Mesenchymal stem cell (in vitro differentiated cells and primary cell): Measurements from ENCODE around the gene STAB1.
"Not testable (repeated sequence)": the region's sequence is repeated elsewhere in the genome, so short reads cannot be mapped to it uniquely, and the experiment has no call there.

Experiments
- DNase-seq: peaks from one replicate; pipeline ENCODE4 v3.0.0-alpha.2; 2013
- H2AFZ ChIP-seq: one replicate; pipeline ENCODE4 v1.6.1; 2013; ENCODE audit warnings: low read depth, mild to moderate bottlenecking, control low read depth, inconsistent platforms, low read length, moderate library complexity
- H2AK5ac ChIP-seq: 2 replicates; pipeline ENCODE4 v1.6.1; 2013; ENCODE audit warnings: low read length, moderate library complexity, mild to moderate bottlenecking, inconsistent platforms; ENCODE audit not compliant: severe bottlenecking
- H2BK120ac ChIP-seq: one replicate; pipeline ENCODE4 v1.6.1; 2013; ENCODE audit warnings: low read depth, mild to moderate bottlenecking, inconsistent platforms, low read length, moderate library complexity
- H2BK12ac ChIP-seq, 2 experiments: one replicate each; pipeline ENCODE4 v1.6.1; 2013; ENCODE audit warnings: inconsistent platforms in 2 of 2, low read length in 2 of 2, mild to moderate bottlenecking in 2 of 2, moderate library complexity in 2 of 2, control low read depth in 1 of 2
- H2BK15ac ChIP-seq: one replicate; pipeline ENCODE4 v1.6.1; 2013; ENCODE audit warnings: mild to moderate bottlenecking, low read depth, inconsistent platforms; ENCODE audit not compliant: poor library complexity, severe bottlenecking
- H2BK5ac ChIP-seq: 2 replicates; pipeline ENCODE4 v1.6.1; 2013; ENCODE audit warnings: low read depth, mild to moderate bottlenecking, low read length, control low read depth, inconsistent platforms; ENCODE audit not compliant: poor library complexity, severe bottlenecking
- H3K14ac ChIP-seq, 2 experiments: one replicate each; pipeline ENCODE4 v1.6.1; 2013; ENCODE audit warnings: inconsistent platforms in 2 of 2, low read length in 2 of 2, control low read depth in 1 of 2, mild to moderate bottlenecking in 1 of 2, moderate library complexity in 1 of 2
- H3K18ac ChIP-seq, 2 experiments: one replicate each; pipeline ENCODE4 v1.6.1; 2013; ENCODE audit warnings: inconsistent platforms in 2 of 2, low read length in 2 of 2, control low read depth in 1 of 2, low read depth in 1 of 2, mild to moderate bottlenecking in 1 of 2
- H3K23ac ChIP-seq, 2 experiments: one replicate each; pipeline ENCODE4 v1.6.1; 2013; ENCODE audit warnings: inconsistent platforms in 2 of 2, low read length in 2 of 2, mild to moderate bottlenecking in 2 of 2, moderate library complexity in 2 of 2, control low read depth in 1 of 2
- H3K27ac ChIP-seq: 2 replicates; pipeline ENCODE4 v1.5.1; 2013; ENCODE audit warnings: mild to moderate bottlenecking, moderate library complexity, low read length, control low read depth, inconsistent platforms; ENCODE audit not compliant: poor library complexity, severe bottlenecking
- H3K27me3 ChIP-seq, 2 experiments: 2 replicates each; pipeline versions ENCODE4 v1.6.1 to v1.7.0; 2013; ENCODE audit warnings: low read length in 2 of 2, mild to moderate bottlenecking in 2 of 2, moderate library complexity in 2 of 2, control low read depth in 1 of 2, inconsistent platforms in 1 of 2; ENCODE audit not compliant: control insufficient read depth in 1 of 2, insufficient read depth in 1 of 2
- H3K36me3 ChIP-seq, 2 experiments: 2 replicates each; pipeline versions ENCODE4 v1.6.1 to v1.7.0; 2013; ENCODE audit warnings: low read length in 2 of 2, control low read depth in 1 of 2, inconsistent platforms in 1 of 2, low read depth in 1 of 2, mild to moderate bottlenecking in 1 of 2; ENCODE audit not compliant: insufficient read depth in 2 of 2, control insufficient read depth in 1 of 2
- H3K4ac ChIP-seq, 2 experiments: one replicate each; pipeline ENCODE4 v1.6.1; 2013; ENCODE audit warnings: inconsistent platforms in 2 of 2, low read length in 2 of 2, mild to moderate bottlenecking in 2 of 2, moderate library complexity in 2 of 2, control low read depth in 1 of 2, low read depth in 1 of 2
- H3K4me1 ChIP-seq: 2 replicates; pipeline ENCODE4 v1.6.1; 2013; ENCODE audit warnings: low read depth, low read length, control low read depth; ENCODE audit not compliant: control insufficient read depth, insufficient read depth
- H3K4me2 ChIP-seq: 2 replicates; pipeline ENCODE4 v1.6.1; 2013; ENCODE audit warnings: low read length, mild to moderate bottlenecking, inconsistent platforms; ENCODE audit not compliant: poor library complexity, severe bottlenecking
- H3K4me3 ChIP-seq, 2 experiments: 2 replicates each; pipeline versions ENCODE4 v1.5.1 to v1.7.0; 2013; ENCODE audit warnings: low read length in 2 of 2, mild to moderate bottlenecking in 2 of 2, control low read depth in 1 of 2, low read depth in 1 of 2; ENCODE audit not compliant: insufficient read depth in 1 of 2
- H3K79me1 ChIP-seq: replicated peaks from 2 replicates; pipeline ENCODE4 v1.6.1; 2013; ENCODE audit warnings: mild to moderate bottlenecking, control low read depth, low read length, inconsistent platforms; ENCODE audit not compliant: poor library complexity, severe bottlenecking
- H3K9ac ChIP-seq: 2 replicates; pipeline ENCODE4 v1.7.0; 2013; ENCODE audit warnings: mild to moderate bottlenecking, low read length, moderate library complexity
- H3K9me3 ChIP-seq: 2 replicates; pipeline ENCODE4 v1.7.0; 2013; ENCODE audit warnings: mild to moderate bottlenecking, low read length; ENCODE audit not compliant: control insufficient read depth
- H4K8ac ChIP-seq: one replicate; pipeline ENCODE4 v1.6.1; 2013; ENCODE audit warnings: inconsistent platforms, mild to moderate bottlenecking, low read length, moderate library complexity
- H4K91ac ChIP-seq: one replicate; pipeline ENCODE4 v1.6.1; 2013; ENCODE audit warnings: mild to moderate bottlenecking, low read length, inconsistent platforms
- WGBS: methylation state at CpG from one replicate; pipeline ENCODE4 v1.1.7; 2013; ENCODE audit warnings: mixed read lengths; 5-methylcytosine and 5-hydroxymethylcytosine counted together

STAB1 gene

GRCh38 chr3:52524752-52525679 is 29.9 kb downstream of the STAB1 start:
- H2BK5ac ChIP-seq, result no peak overlapping the region
- H3K79me1 ChIP-seq, result peaks cover 25% of the 10 kb centered on the region
- no peak overlapping the region for H3K4ac ChIP-seq
- H3K4me1 ChIP-seq, result peaks cover 18% of the 10 kb centered on the region
- no peak overlapping the region for H2BK120ac ChIP-seq
- no peak overlapping the region for H3K9ac ChIP-seq
- no peak for DNase-seq
- H2BK12ac ChIP-seq, result no peak overlapping the region
- no peak overlapping the region for H3K14ac ChIP-seq
- no peak overlapping the region for H4K8ac ChIP-seq
- H3K4me2 ChIP-seq, result no peak overlapping the region
- H3K9me3 ChIP-seq, result no peaks in the 10 kb centered on the region
- no peak overlapping the region for H2BK15ac ChIP-seq
- H4K91ac ChIP-seq, result no peak overlapping the region
- H3K23ac ChIP-seq, result no peak overlapping the region
- H3K18ac ChIP-seq, result no peak overlapping the region
- H3K27me3 ChIP-seq, result no peaks in the 10 kb centered on the region
- WGBS, result 97% methylated on average over 30 of the region's 34 CpGs
- no peak overlapping the region for H3K27ac ChIP-seq
- H3K36me3 ChIP-seq, result peaks cover 48 to 87% of the 10 kb centered on the region in 2 experiments
- H2AFZ ChIP-seq, result no peak overlapping the region
- no peak overlapping the region for H2AK5ac ChIP-seq
- H3K4me3 ChIP-seq, result no peak overlapping the region

DNA sequence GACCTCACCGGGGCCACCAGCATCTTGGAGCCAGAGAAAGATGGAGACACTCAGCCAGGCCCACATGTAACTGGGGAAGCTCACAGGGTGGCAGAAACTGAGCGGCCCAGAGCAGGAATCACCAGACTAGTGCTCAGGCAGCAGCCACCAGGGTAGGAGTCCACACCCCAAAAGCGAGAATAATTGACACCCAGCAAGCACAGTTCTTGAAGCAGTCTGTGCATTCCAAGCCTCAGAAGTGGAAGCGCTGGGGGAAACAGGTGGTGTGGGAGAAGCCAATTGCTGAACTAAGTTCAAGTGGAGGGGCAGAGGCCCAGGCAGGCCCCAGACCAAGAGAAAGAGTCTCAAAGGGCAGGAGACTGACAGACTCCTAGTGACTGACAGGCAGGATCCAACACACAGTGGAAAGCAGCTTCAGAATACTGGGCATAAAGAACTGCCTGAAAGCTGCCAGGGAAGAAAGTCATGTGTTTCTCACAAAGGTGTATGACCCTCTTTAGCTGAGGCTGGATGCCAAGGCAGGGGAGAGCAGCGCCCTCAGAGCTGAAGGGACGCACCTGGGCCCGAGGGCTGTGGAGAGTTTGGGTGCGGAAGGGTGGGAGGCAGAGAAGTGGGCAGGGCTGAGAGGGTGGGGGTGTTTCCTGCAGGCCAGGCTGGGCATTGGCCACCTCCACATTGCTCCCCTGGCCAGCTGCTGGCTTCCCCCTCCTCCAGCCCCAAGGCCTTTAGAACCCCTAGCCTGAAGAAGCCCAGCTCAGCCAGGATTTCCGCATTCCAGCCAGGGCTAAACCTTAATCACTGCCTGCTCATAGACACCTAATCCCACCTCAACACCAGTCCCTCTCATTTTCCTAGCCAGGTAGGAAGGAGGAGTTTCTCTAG is 30.8 kb downstream of the STAB1 start:
- Histone ChIP-seq H3K79me1 (peaks cover 25% of the 10 kb centered on the region), H3K18ac (no peak overlapping the region), H3K23ac (no peak overlapping the region), H3K27me3 (no peaks in the 10 kb centered on the region), H4K91ac (no peak overlapping the region), H3K4me3 (no peak overlapping the region), H3K9me3 (no peaks in the 10 kb centered on the region), H2BK15ac (no peak overlapping the region), H4K8ac (no peak overlapping the region), H3K4me2 (no peak overlapping the region), H3K27ac (no peak overlapping the region), H3K14ac (no peak overlapping the region), H2BK12ac (no peak overlapping the region), H3K36me3 (peaks cover 48 to 94% of the 10 kb centered on the region in 2 experiments), H2BK5ac (no peak overlapping the region), H3K4ac (no peak overlapping the region), H3K4me1 (peaks cover 26% of the 10 kb centered on the region), H2AFZ (no peak overlapping the region), H2AK5ac (no peak overlapping the region), H2BK120ac (no peak overlapping the region), H3K9ac (no peak overlapping the region)
- no peak for DNase-seq
- WGBS, result 82% methylated on average over 6 of the region's 9 CpGs

DNA sequence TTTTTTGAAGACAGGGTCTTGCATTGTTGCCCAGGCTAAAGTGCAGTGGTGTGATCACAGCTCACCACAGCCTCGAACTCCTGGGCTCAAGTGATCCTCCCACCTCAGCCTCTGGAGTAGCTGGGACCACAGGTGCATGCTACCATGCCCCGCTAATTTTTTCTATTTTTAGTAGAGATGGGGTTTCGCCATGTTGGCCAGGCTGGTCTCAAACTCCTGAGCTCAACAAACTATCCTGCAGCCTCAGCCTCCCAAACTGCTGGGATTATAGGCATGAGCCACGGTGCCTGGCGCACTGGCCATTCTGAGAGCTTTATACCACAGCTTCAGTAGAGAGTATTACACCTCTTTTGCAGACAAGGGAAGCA is 31.5 kb downstream of the STAB1 start:
- not testable (repeated sequence) for H3K9ac ChIP-seq, H2BK12ac ChIP-seq, H3K9me3 ChIP-seq, H3K23ac ChIP-seq, H3K27ac ChIP-seq, H2BK120ac ChIP-seq, H2BK5ac ChIP-seq, H3K4ac ChIP-seq, H2BK15ac ChIP-seq, DNase-seq, H3K18ac ChIP-seq, H4K8ac ChIP-seq, H2AK5ac ChIP-seq, H4K91ac ChIP-seq, H2AFZ ChIP-seq, H3K27me3 ChIP-seq, H3K4me2 ChIP-seq, H3K4me3 ChIP-seq, H3K14ac ChIP-seq
- 89% methylated on average over 5 of the region's 5 CpGs for WGBS
- Histone ChIP-seq H3K4me1 (peaks cover 34% of the 10 kb centered on the region), H3K36me3 (peaks cover 48 to 95% of the 10 kb centered on the region in 2 experiments), H3K79me1 (peaks cover 26% of the 10 kb centered on the region)
